HG03469 (cell line): ENCODE measurements around the gene MMD.
"Not testable (repeated sequence)": the region's sequence is repeated elsewhere in the genome, so short reads cannot be mapped to it uniquely, and the experiment has no call there.

Source experiments
- ATAC-seq: cut with Tn5 transposase; IDR thresholded peaks from one replicate; pipeline ENCODE4 v1.9.1; 2021; ENCODE audit warnings: mild to moderate bottlenecking, moderate library complexity, moderate number of reproducible peaks; ENCODE audit not compliant: unreplicated experiment

Gene MMD

DNA sequence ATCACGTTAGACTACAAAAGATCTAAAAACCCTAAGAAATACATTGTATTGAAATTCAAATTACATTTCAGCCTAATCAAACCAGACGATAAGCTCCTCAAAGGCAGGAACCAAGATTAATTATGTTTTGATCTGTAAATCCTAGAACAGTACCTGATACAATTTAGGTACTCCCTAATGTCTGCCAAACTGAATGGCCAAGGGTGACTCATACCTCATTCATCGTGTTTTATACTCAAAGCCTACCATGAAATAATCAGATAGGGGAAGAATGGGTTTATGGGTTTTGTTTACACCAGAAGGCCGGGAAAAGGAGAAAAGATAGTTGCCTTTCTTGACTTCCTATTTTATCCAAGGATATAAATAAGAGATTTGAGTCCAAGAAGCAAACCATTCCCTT, 19.3 kb downstream of the MMD start:
- no peak for ATAC-seq

DNA sequence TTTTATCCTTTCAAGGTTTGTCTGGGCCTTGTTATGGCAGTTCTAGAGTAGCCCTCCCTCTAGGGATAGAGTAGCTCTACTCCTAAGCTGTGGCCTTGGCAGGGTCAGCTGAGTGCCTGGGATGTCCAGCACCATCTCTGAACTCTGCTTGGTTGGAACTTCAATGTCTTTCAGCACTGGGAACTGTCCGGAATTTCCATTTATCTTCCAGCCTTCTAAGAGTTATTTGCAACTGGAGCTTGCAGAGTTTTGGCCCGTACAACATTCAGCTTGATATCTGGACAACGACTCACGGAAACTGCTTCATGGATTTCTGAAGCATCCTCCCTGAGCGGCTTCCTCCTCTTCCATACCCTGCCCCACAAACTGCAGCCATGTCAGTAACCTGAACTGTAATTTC, 22.9 kb downstream of the MMD start:
- no peak for ATAC-seq

DNA sequence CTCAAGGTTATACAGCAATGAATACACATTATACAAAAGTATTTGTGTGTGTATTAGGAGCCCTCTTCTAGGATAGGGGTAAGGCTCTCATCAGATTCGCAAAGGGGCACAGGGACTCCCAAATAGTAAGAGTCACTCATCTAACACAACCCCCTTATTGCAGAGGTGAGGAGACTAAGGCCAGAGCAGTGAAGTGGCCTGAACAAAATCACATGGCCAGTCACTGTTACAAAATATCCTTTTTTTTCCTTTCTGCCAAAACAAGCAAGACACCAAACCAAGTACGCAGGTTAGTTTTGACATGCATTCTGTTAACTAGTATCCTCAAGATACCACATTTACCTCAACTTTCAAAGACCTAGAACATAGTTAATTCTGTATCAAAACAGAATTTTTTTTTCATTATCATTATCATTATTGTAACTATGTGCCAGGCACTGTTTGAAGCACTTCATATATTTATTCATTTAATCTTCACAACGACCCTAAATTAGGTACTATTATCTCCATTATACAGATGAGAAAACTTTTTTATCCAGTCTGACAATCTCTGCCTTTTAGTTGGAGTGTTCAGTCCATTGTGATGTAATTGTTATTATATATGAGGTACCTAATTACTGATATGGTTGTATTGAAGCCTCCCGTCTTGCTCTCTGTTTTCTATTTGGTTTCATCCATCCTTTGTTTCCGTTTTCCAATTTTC, 25.7 kb downstream of the MMD start:
- ATAC-seq, result no peak

DNA sequence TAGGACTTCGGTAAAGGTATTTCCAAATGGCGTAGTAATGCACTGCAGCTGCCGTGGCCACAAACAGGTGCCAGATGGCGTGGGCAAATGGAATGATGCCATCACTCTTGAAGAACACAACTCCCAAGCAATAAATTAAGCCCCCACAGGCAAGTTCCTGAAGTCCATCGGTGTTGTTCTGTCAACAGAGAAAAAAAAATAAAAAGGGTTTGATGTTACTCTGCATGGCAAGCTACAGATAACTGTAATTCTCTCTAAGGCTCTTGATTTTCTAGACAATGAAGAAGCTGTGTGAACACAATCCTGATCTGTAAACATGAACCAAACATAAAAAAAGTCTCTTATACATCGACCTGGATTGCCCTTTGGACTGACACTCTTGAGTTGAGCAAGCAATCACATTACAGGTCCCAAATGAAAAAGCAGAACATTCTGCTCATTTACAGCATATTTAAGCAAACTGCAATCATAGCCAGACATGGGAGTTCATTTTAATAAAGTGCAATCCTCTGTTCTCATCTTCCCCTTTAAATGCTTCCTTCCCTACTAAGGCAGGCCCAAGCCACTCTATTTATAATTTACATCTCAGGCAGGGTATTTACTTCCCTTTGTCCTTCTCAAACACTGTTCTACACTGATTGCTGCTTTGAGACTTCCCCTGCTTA, 27.1 kb downstream of the MMD start:
- no peak for ATAC-seq

DNA sequence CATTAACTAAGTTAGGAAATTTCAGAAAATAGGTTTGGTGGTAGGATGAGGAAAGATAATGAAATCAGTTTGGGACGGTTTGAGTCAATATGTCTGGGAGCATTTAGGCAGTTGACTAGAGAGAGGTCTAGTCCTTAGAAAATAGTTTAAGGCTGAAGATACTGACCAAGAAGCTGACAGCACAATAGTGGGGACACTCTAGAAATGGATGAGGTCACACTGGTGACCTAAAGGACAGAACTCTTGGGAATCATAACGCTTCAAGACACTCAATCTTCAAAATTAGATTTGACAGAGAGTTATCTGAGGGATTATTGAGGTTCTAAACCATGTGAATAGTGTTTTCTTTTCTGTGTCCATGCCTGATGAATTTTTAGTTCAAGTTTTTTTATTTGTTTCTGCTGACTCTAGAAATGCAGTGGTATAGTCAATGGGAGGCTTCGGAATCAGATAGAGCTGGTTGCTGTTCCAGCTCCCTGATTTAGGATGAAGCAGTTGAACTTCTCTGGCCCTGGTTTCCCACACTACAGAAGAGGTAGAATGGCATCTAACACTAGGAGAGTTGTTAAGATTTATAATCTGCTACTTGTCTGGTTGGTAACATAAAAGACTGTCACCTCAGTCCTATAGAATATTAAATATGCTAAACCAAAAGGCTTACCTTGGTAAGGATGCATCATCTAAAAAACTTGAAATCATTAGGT, 29.7 kb downstream of the MMD start:
- ATAC-seq, result no peak

DNA sequence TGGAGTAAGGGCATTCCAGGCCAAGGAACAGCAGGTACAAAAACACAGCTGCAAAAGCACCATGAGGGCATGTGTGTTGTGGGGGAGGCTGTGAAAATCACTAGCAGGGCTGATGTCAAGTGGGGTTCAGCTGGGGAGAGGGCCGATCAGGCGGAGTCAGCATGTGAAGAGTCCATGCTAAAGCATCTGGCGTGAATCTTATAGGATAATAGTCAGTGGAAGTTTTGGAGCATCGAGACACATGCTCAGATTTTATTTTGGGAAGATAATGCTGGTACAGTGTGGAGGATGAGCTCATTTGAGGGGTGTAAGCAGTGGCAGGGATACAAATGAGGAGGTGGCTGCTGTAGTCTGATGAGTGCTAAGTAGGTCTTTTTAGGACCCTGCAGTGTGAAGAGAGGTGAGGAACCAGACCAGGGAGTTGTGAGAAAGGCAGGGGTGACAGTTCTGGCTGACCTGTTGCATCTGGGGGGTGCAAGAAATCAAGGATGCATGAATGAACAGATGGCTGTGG, 30.3 kb downstream of the MMD start:
- no peak for ATAC-seq

DNA sequence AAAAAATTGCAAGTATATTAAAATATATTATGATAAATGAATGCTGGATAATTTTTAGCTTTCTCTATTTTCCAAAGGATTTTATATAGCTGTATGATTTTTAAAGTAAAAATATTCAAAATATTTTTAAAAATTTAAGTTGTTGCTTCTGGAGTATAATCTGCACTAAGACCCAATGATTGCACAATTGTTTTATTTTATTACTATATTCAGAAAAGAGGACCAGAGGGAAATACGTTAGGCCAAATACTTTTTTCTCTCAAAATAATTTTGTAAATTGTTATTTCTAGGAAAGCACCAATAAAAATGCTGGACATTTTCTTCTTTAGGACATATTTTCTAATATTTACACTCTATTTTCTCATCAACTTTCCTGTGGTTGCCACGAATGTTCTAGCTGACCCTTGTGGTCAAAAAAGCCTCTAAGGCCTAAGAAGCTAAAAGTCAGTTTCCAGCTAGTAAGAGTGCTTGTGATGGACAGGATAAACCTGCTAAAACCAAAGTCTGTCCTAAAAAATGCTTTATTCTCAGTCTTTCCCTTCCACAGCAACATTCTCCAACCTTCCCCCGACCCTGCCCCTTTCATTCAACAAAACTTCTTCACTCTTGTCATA, 31.2 kb downstream of the MMD start:
- ATAC-seq, result no peak

DNA sequence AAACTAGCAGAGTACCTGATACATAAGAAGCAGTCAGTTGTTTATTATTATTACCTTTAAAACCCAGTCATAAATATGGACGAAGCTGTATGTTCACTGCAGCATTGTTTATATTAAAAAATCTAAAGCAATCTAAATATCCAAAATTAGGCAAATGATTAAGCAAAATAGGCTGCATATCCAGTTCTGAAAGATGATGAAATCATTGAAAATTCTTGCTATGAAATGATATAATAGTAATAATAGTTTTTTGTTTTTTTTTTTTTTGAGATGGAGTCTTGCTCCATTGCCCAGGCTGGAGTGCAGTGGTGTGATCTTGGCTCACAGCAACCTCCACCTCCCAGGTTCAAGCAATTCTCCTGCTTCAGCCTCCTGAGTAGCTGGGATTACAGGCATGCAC, 31.9 kb downstream of the MMD start:
- not testable (repeated sequence) for ATAC-seq

DNA sequence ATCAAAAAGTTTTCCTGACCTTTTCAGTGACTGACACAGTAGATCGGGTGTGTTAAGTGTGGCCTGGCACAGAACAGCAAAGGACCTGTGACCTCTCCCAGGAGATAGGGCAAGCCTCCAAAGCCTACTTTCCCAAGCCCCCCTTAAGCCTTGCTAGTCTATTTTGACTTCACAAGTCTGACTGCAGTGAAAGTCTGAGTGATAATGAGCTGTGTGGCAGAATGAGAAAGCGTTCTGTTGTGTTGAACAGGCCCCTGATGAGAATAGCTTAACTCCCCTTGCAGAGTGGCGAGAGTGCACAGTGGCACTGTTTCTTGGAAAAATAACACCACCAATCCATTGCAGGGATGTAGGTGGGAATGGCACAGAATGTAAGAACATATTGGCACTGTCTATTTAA, 32.8 kb downstream of the MMD start:
- no peak for ATAC-seq

DNA sequence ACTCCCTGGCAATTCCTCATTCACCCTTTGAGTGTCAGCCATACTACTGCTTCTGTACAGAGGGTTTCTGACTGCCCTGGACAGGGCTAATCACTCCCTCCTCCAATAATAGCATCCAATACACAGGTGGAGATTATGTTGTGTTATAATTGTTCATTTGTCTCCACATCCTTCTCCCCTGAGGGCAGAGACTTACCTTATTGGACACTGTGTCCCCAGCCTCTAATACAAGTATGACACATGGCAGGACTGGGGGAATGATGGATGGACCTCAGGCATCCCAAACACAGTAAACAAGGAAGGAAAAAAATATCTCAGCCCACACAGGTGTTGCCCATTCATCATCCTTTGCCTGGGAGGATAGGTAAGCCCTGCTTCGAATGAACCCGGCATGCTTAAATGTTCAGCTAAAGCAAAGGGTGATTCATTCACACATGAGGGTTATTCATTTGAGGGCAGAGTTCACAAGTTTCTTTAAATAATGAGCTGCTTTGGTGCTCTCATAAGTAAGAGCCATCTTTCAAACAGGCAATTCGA, 34.8 kb downstream of the MMD start:
- ATAC-seq, result no peak

DNA sequence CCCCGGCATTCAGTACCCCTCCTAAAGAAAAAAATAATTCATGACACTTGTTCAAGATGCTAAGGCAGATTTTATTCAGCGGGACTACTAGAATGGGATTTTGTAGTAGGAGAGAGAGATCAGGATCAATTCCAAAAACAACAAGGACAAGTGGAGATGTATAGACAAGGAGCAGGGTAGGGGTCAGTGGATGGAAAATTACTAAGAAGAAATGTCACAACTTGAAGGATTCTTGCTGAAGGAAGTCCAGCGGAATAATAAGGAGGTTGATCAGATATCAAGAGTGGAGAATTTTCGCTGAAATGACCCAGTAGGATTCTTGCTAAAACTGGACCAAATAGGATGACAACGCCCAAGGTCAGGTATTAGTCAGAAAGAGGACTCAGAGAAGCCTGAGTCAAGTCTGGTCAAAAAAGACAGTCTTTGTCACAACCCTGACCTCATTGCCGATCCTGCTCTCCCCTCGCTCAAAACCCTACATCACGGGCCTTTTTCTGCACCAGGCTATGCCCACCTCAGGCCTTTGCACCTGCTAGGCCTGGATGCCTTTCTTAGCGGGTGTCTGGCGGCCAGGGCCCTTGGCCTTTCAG, 36.9 kb downstream of the MMD start:
- no peak for ATAC-seq

DNA sequence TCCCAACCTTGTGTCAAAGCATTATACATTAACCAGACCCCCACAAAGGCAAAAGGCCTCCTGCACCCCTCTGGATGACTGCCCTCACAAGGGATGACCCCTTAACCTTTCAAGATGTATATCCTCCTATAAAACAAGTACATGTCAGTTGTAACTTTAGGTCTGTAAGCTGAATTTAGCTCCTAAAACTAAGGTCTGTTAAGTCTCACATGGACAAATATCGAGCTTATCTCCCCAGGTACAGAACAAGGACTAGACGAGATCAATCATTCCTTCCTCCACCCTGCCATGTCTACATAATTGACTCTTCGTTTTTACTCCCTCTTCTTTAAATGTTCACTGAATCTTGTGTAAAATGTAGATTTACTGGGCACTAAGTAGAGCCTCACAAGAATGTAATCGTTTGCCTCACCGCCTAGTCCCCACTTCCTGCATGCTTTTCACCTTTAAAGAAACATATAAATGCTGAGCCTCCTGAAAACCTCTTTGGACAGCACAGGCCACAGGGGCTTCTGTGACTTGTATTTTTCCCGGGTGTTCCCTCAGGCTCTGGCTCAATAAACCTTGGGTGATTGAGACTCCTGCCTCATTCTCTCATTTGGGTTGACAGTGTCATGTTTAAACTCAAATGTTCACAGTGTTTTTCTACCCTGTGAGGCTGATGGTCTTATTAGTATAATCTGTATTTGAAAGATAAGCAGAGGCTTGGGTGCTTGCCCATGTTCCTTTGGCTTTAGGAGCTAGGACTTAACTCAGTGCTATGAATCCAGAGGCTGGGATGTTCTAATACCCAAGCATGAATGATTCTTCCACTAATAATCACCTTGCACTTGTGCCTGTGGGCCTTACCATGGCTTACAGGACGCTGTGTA, 37.6 kb downstream of the MMD start:
- ATAC-seq, result no peak

DNA sequence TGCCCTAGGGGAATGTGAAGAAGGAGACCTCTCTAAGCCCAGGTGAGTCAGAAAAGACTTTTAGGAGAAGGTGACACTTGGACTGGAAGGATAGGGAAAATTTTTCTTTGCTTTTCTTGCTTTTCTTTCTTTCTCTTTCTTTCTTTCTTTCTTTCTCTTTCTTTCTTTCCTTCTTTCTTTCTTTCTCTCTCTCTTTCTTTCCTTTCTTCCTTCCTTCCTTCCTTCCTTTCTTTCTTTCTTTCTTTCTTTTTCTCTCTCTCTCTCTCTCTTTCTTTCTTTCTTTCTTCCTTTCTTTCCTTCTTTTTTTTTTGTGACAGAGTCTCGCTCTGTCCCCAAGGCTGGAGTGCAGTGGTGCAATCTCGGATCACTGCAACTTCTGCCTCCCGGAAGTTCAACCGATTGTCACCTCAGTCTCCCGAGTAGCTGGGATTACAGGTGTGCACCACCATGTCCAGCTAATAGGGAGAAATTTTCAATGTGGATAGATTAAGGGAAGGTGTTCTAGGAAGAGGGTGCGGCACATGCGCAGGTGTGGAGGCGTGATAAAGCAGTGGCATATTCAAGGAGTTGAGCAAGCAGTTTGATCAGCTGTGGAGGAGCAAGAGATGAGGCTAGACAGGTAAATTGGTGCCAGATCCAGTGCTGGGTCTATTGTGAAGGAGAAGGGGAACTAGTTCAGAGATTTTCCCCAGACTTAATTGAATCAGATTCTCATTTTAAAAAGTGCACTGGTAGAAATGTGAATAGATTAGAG, 40.4 kb downstream of the MMD start:
- no peak for ATAC-seq

DNA sequence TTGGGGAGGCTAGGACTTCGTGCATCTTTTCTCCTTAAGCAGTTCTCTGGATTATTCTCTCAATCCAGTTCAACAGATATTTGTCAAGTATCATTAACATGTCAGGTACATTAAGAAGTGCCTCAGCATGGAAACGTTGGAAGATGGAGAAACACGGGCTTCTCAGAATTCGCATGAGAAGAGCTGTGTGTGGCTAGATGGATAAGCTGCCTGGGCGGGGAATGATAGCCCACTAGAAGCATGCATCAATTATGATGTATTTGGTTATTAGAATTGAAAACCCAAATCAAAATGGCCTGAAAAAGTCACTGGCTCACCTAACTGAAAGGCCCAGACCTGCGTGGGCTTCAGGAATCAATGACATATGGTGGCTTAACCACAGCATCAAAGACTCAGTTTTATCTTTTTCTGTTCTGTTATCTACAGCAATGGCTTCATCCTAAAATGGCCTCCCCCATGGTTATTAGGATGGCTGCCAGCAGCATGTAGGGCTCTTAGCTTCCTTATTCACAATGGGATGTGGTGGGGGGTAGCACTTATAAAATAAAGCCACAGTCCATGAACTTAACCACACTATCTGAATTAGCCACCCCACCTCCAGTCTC, 43.9 kb downstream of the MMD start:
- ATAC-seq, result no peak

DNA sequence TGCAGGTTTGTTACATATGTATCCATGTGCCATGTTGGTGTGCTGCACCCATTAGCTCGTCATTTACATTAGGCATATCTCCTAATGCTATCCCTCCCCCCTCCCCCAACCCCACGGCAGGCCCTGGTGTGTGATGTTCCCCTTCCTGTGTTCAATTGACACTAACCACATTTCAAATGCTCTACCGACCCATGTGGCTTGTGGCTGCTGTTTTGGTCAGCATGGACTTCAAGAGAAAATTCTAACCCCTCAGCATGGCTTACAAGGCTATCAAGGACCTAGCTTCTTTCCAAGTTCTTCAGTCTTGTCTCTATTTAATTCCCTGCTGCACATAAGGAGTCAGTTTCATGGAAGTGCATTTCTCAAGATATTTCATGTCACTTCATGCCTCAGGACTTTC, 52.9 kb downstream of the MMD start:
- ATAC-seq, result no peak

DNA sequence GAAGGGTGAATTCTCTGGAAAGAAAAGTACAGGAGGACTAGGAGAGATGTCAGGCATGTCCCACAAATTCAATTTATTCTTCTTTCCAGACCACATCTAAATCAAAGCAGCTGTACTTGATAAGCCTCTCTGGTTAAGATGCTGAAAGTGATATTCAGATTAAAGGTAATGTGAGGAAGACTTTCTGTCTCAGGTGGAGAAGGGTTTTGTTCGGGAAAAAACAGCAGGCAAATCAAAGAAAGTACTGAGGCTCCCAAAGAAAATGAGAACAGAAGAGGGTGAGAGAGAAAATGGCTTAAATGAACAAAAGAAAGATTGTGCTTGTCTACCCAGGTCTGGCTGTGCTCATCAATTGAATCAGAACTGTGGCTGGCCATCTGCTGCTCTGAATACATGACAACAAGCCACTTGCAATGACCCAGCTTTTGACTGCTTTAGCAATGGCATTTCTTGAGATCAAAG, 55.6 kb downstream of the MMD start:
- no peak for ATAC-seq

DNA sequence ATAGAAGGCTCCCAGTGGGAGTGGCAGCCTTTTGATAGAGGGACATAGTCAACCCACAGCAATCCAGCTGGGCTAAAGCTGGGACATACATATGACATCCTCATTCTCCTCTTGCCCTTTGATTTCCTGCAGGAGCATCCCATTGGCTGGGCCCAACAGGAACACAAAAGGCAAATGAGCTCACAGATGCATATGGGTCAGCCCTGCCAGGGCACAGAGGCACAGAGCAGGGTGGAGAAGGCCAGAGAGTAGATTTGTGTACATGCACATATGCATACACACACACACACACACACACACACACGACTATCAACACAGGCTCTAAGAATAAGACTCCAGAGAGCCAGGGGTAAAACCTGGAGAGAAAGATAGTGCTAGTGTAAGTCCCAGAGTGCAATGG, 58.6 kb downstream of the MMD start:
- no peak for ATAC-seq

DNA sequence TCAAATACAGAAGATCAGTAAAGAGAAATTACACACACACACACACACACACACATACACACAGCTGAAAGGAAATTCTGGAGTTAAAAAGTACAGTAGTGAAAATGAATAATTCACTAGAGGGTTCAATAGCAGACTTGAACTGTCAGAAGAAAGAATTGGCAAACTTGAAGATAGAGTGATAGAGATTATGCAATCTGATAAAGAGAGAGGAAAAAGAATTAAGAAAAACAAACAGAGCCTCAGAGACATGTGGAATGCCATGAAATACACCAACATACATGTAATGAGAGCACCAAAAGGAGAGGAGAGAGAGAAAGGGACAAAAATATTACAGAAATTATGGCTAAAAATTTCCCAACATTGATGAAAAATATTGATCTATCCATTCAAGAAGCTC, 60.7 kb downstream of the MMD start:
- ATAC-seq, result no peak
